Heart left ventricle (tissue), 16 donors: Measurements from ENCODE around the gene ZNF70. TPM values are rescaled to one million over a fixed set of nuclear protein-coding genes. Genes with fewer than 3 reads are reported as not detected.
A peak's percentile ranks its signal among the peaks of the same experiment; 100 is the strongest.

Source experiments
- ATAC-seq, 4 donors: fragments of 200-7000 bp; cut with Tn5 transposase; one replicate each; pipeline ENCODE4 v1.9.1; 2020 to 2022; ENCODE audit warnings: moderate library complexity in 4 of 4, mild to moderate bottlenecking in 3 of 4, moderate number of reproducible peaks in 1 of 4
- DNase-seq, 5 donors: peaks; one replicate each; pipeline ENCODE4 v3.0.0-alpha.2; 2020
- H3K27ac ChIP-seq, 12 donors: fragments of 200-600 bp; sonication (generic) in 4 of 12; one replicate each; pipeline versions ENCODE4 v1.5.0 to v1.8.0; 2016 to 2022; ENCODE audit warnings: mild to moderate bottlenecking in 2 of 12
- H3K27me3 ChIP-seq, 9 donors: fragments of 200-600 bp; sonication (generic) in 2 of 9; one replicate each; pipeline versions ENCODE4 v1.5.1 to v1.8.0; 2016 to 2022; ENCODE audit warnings: mild to moderate bottlenecking in 3 of 9
- H3K36me3 ChIP-seq, 9 donors: fragments of 200-600 bp; sonication (generic) in 2 of 9; one replicate each; pipeline versions ENCODE4 v1.5.0 to v1.8.0; 2018 to 2022; ENCODE audit warnings: mild to moderate bottlenecking in 2 of 9
- H3K4me1 ChIP-seq, 12 donors: fragments of 200-600 bp; sonication (generic) in 4 of 12; one replicate each; pipeline versions ENCODE4 v1.5.0 to v1.8.0; 2016 to 2022; ENCODE audit warnings: mild to moderate bottlenecking in 3 of 12
- H3K4me3 ChIP-seq, 12 donors: fragments of 200-600 bp; sonication (generic) in 4 of 12; one replicate each; pipeline versions ENCODE4 v1.5.0 to v1.8.0; 2017 to 2022; ENCODE audit warnings: mild to moderate bottlenecking in 9 of 12, moderate library complexity in 4 of 12
- H3K9me3 ChIP-seq, 12 donors: fragments of 200-600 bp; sonication (generic) in 4 of 12; one replicate each; pipeline versions ENCODE4 v1.5.0 to v1.8.0; 2016 to 2022; ENCODE audit warnings: mild to moderate bottlenecking in 1 of 12
- CTCF ChIP-seq, 12 donors: fragments of 200-600 bp; sonication (generic) in 4 of 12; IDR thresholded peaks; one replicate each; pipeline versions ENCODE4 v1.5.0 to v1.8.0; 2018 to 2022; ENCODE audit warnings: antibody characterized with exemption in 12 of 12, mild to moderate bottlenecking in 5 of 12
- POLR2A ChIP-seq, 2 donors: fragments of 450-650 bp; IDR thresholded peaks; one replicate each; pipeline ENCODE4 v1.6.1; 2017; ENCODE audit warnings: antibody characterized with exemption in 2 of 2, mild to moderate bottlenecking in 2 of 2, moderate library complexity in 2 of 2
- WGBS, 4 donors: extraction: QIAGEN DNeasy Blood & Tissue Kit in 2 of 4; methylation state at CpG; one replicate each; pipeline versions ENCODE4 v1.1.5 to v1.1.7; 2013 to 2018; 5-methylcytosine and 5-hydroxymethylcytosine counted together
- intact Hi-C, 10 donors: fragments of 100-400 bp; cut with DNase I; formaldehyde crosslinking; loops; one replicate each; pipeline versions ENCODE4 v1.11.1 to v1.14.2; 2022
- polyA plus RNA-seq, 2 donors: library from polyadenylated mRNA; stranded (reverse); fragments of 200-250 nt; gene quantifications; one replicate each; pipeline ENCODE4 v1.2.3, GENCODE V29; 2013
- total RNA-seq, 9 donors: library from RNA; depleted of rRNA in 2 of 9; stranded (reverse); fragments of >200 nt in 2 of 9; fragmentation: NEBNext Ultra II Directional in 3 of 9; extraction: Animal tissue kit (Norgen Biotek cat#: 25700) in 3 of 9; gene quantifications; one replicate each; pipeline versions ENCODE4 v1.1.0 to v1.2.4, GENCODE V29; 2016 to 2023
- donor health status: ischemic (EF 13 %, LVEDD 7.1; RV severe dilation, severe dysfunction).
- donor health status: healthy with polysubstance abuse.
- donor health status: DM: no; HTN: yes; CAD: no.
- donor health status: DM: no; HTN: no; CAD: no.
- donor health status: ischemic (EF 25% LVEDD 6.9; RV normal size, moderate dysfunction).
- donor health status: ischemic (EF 25% LVEDD 5.7; RV mildly dilated, moderate dysfunction).
- donor health status: healthy.
- donor health status: DM: yes; HTN: yes; CAD: no.
- donor health status: ischemic (EF 35%, LVEDD 5.7; RV mildly dilated, moderate dysfunction).
- donor health status: nonischemic (EF 11% LVEDD 7.7; RV severe dilation, severe dysfunction).
- donor health status: DM: yes; HTN: yes; CAD: no.
- donor health status: PGD.
- donor health status: ischemic (EF 29% LVEDD 5.4; RV normal size, mild dysfunction).
- donor health status: nonischemic (EF 23%, LVEDD 6.1; RV moderate dilation, normal function).

Gene ZNF70
- total and polyA plus RNA-seq, 11 donors, result 1.6 to 4.6 (median 3.0) TPM

DNA sequence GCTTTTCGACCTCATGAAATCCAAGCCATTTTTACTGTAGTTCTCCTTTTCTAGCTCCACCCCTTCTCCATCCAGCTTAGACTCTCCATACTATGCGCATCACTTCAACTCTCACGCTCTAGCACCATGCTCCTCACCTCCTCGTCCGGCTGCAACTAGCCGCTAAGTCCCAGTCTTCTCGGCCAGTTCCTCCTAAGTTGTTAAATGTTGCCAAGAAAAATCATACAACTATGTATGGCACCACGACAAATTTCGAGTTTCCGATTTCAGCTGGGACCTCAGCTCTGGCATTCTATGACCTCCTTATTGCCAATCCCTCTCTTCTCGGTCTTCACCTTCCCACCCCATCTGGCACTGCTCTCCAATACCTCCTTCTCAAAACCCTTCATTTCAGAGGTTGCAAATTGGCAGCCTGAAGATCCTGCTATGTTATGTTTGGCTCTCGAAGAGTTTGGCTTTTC lies 1.0 kb downstream of the ZNF70 start:
- Histone ChIP-seq H3K4me1 (peaks cover 0 to 20% (median 8%) of the 10 kb centered on the region in 12 donors), H3K9me3 (no peaks in the 10 kb centered on the region), H3K36me3 (peaks cover 0 to 6% (median 4%) of the 10 kb centered on the region in 9 donors), H3K27me3 (no peaks in the 10 kb centered on the region), H3K4me3 (peak overlapping the region in 8 of 12 donors; percentile 62 to 81 (median 71)), H3K27ac (peak overlapping the region in 3 of 12 donors; percentile 81 to 87 (median 81))
- 48 to 67% (median 58%) methylated on average over 12 of the region's 12 CpGs for WGBS, 4 donors
- ATAC-seq (no peak), DNase-seq (peak in 1 of 5 donors; percentile 10)
- TF ChIP-seq POLR2A (IDR thresholded peaks at IDR 0.05) (no peak), CTCF (IDR thresholded peaks at IDR 0.05) (no peak)
- intact Hi-C loops, result loop anchor here in 2 of 10 donors (2.0 to 5.0 kb wide), 2 partner anchors 19 to 33 kb away; no protein-coding TSS in a partner anchor

GRCh38 chr22:23745791-23746190 lies 5.1 kb downstream of the ZNF70 start:
- H3K27ac ChIP-seq, result no peak overlapping the region
- peaks cover 0 to 34% (median 26%) of the 10 kb centered on the region in 9 donors for H3K36me3 ChIP-seq
- peaks cover 0 to 29% (median 10%) of the 10 kb centered on the region in 12 donors for H3K4me1 ChIP-seq
- DNase-seq (no peak), ATAC-seq (no peak)
- intact Hi-C loops, result no loop called here
- 64 to 72% (median 70%) methylated on average over 6 of the region's 6 CpGs for WGBS, 4 donors
- peaks cover 0 to 7% (median 0%) of the 10 kb centered on the region in 12 donors for H3K9me3 ChIP-seq
- H3K27me3 ChIP-seq, result no peaks in the 10 kb centered on the region
- no peak overlapping the region for H3K4me3 ChIP-seq
- TF ChIP-seq POLR2A (IDR thresholded peaks at IDR 0.05) (no peak), CTCF (IDR thresholded peaks at IDR 0.05) (no peak)

- ATAC-seq (no peak), DNase-seq (no peak)
- intact Hi-C loops, result no loop called here
- H3K4me1 ChIP-seq, result peaks cover 0 to 18% (median 7%) of the 10 kb centered on the region in 12 donors
- no peaks in the 10 kb centered on the region for H3K27me3 ChIP-seq
- H3K36me3 ChIP-seq, result peaks cover 0 to 34% (median 26%) of the 10 kb centered on the region in 9 donors
- 96 to 100% (median 98%) methylated on average over 7 to 14 of the region's 14 CpGs for WGBS, 4 donors
- no peak overlapping the region for H3K27ac ChIP-seq
- peaks cover 0 to 7% (median 0%) of the 10 kb centered on the region in 12 donors for H3K9me3 ChIP-seq
- H3K4me3 ChIP-seq, result no peak overlapping the region
- no peak for TF ChIP-seq POLR2A (IDR thresholded peaks at IDR 0.05)
- TF ChIP-seq CTCF (IDR thresholded peaks at IDR 0.05), result no peak
Measured at GRCh38 chr22:23744485-23744884, 6.4 kb downstream of the ZNF70 start.

GRCh38 chr22:23744001-23744400 lies 6.9 kb downstream of the ZNF70 start:
- Histone ChIP-seq H3K27ac (no peak overlapping the region), H3K9me3 (peaks cover 0 to 7% (median 0%) of the 10 kb centered on the region in 12 donors), H3K36me3 (peaks cover 0 to 34% (median 26%) of the 10 kb centered on the region in 9 donors), H3K4me1 (peaks cover 0 to 17% (median 7%) of the 10 kb centered on the region in 12 donors), H3K27me3 (no peaks in the 10 kb centered on the region), H3K4me3 (no peak overlapping the region)
- ATAC-seq (no peak), DNase-seq (no peak)
- TF ChIP-seq POLR2A (IDR thresholded peaks at IDR 0.05), result no peak
- TF ChIP-seq CTCF (IDR thresholded peaks at IDR 0.05), result no peak
- WGBS, 4 donors, result 90 to 97% (median 95%) methylated on average over 9 to 13 of the region's 13 CpGs
- intact Hi-C loops, result no loop called here
